Measurements from ENCODE around the gene TAC4. TPM values are rescaled to one million over a fixed set of nuclear protein-coding genes. Genes with fewer than 3 reads are reported as not detected.

The TAC4 gene, protein sequence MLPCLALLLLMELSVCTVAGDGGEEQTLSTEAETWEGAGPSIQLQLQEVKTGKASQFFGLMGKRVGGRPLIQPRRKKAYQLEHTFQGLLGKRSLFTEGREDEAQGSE
- polyA plus RNA-seq (2012; ENCODE audit: low read depth, missing spikeins): not detected

DNA sequence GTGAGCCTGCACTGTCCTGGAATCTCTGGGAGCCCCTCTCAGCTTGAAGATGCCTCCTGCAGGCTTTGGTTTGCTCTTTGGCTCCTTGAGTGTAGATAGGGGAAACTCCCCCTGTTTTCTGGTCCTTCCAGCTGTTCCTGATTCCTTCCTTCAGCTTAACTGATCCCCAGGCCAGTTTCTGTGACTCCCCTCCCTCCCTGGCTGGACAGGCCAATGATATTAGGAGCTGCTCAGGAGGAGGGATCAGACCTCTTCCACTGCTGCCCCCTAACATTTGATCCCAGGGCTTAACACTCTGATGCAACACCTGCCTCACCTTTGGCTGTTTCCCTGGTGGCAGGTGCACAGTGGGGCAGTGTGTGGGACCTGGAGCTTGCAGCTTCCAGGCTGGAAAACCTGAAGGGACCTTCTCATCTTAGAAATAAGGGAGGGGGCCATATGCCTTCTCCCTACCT is at the start of gene TAC4:
TAC4 (minus strand) TSS at position 51 of the 455 bp plus-strand sequence. CDS start 52 bp downstream, outside the sequence.
- no peak for DNase-seq (ENCODE audit: insufficient read length, low spot score)

GRCh38 chr17:49896860-49897259 is 49.0 kb upstream of the TAC4 start:
- no peak for TF ChIP-seq POU2F2 (IDR thresholded peaks at IDR 0.05; ENCODE audit: low read depth, low read length)
- no peak for TF ChIP-seq PAX5 (IDR thresholded peaks at IDR 0.05; ENCODE audit: insufficient read depth, low read length, severe bottlenecking)
- TF ChIP-seq POLR2AphosphoS5 (IDR thresholded peaks at IDR 0.05; ENCODE audit: low read depth, low read length): no peak
- DNase-seq (ENCODE audit: insufficient read length, low spot score) (no peak), FAIRE-seq (no peak)

More for the DNA sequence above, at the start of gene TAC4:
- TF ChIP-seq TAF1 (IDR thresholded peaks at IDR 0.05; ENCODE audit: low read depth, low read length) (no peak), POLR2AphosphoS5 (IDR thresholded peaks at IDR 0.05; ENCODE audit: low read depth, low read length) (no peak)
- no peak for FAIRE-seq

GRCh38 chr17:49896222-49896621 is 48.4 kb upstream of the TAC4 start:
- no peak for DNase-seq (ENCODE audit: insufficient read length, low spot score)
- TF ChIP-seq SPI1 (IDR thresholded peaks at IDR 0.05; ENCODE audit: low read depth, low read length): no peak
- TF ChIP-seq PAX5 (IDR thresholded peaks at IDR 0.05; ENCODE audit: insufficient read depth, low read length, severe bottlenecking): no peak
- no peak for FAIRE-seq

GRCh38 chr17:49895812-49896211 is 47.9 kb upstream of the TAC4 start:
- no peak for TF ChIP-seq POLR2AphosphoS5 (IDR thresholded peaks at IDR 0.05; ENCODE audit: low read depth, low read length)
- TF ChIP-seq PAX5 (IDR thresholded peaks at IDR 0.05; ENCODE audit: insufficient read depth, low read length, severe bottlenecking): no peak
- TF ChIP-seq POLR2A (IDR thresholded peaks at IDR 0.05; ENCODE audit: low read depth, low read length): no peak
- DNase-seq (ENCODE audit: insufficient read length, low spot score) (no peak), FAIRE-seq (no peak)

GRCh38 chr17:49894761-49895160 is 46.9 kb upstream of the TAC4 start:
- DNase-seq (ENCODE audit: insufficient read length, low spot score) (no peak), FAIRE-seq (no peak)
- TF ChIP-seq POLR2AphosphoS5 (IDR thresholded peaks at IDR 0.05; ENCODE audit: low read depth, low read length): no peak
- TF ChIP-seq TAF1 (IDR thresholded peaks at IDR 0.05; ENCODE audit: low read depth, low read length): no peak
- TF ChIP-seq SPI1 (IDR thresholded peaks at IDR 0.05; ENCODE audit: low read depth, low read length): no peak
- TF ChIP-seq POU2F2 (IDR thresholded peaks at IDR 0.05; ENCODE audit: low read depth, low read length): no peak
- TF ChIP-seq POLR2A (IDR thresholded peaks at IDR 0.05; ENCODE audit: low read depth, low read length): no peak
- TF ChIP-seq PAX5 (IDR thresholded peaks at IDR 0.05; ENCODE audit: insufficient read depth, low read length, severe bottlenecking): no peak

DNA sequence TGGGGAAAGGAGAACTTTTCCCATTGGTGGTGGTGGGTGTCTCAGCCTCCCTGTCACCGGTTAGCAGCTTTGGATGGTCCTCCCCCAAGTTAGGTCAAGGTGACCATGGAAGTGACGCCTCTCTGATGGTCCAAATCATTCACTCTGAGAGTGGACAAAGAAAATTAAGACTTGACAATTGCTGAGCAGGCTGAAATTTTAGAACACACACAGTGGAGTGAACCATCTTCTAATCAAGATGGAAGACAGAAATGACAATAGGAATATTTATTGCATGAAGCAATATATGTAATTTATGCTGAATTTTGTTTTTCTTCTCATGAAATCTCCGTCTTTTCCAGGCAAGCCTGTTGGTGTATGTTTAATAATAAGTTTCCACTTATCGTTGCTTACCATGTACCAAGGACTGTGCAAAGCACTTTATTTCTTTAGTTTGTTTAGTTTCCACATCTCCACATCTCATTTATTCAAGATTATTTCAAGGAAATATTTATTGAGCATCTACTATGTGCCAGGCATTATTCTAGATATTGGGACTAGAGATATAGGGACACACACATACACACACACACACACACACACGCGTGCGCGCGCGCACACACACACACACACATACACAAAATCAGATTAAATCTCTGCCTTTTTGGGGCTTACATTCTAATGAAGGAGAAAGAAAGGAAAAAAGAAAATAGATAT is 44.0 kb upstream of the TAC4 start:
- TF ChIP-seq SPI1 (IDR thresholded peaks at IDR 0.05; ENCODE audit: low read depth, low read length) (no peak), POLR2AphosphoS5 (IDR thresholded peaks at IDR 0.05; ENCODE audit: low read depth, low read length) (no peak), POU2F2 (IDR thresholded peaks at IDR 0.05; ENCODE audit: low read depth, low read length) (no peak), PAX5 (IDR thresholded peaks at IDR 0.05; ENCODE audit: insufficient read depth, low read length, severe bottlenecking) (no peak), POLR2A (IDR thresholded peaks at IDR 0.05; ENCODE audit: low read depth, low read length) (no peak), TAF1 (IDR thresholded peaks at IDR 0.05; ENCODE audit: low read depth, low read length) (no peak)
- FAIRE-seq: no peak
- DNase-seq (ENCODE audit: insufficient read length, low spot score): no peak

GRCh38 chr17:49891271-49891670 is 43.4 kb upstream of the TAC4 start:
- FAIRE-seq (no peak), DNase-seq (ENCODE audit: insufficient read length, low spot score) (no peak)
- TF ChIP-seq PAX5 (IDR thresholded peaks at IDR 0.05; ENCODE audit: insufficient read depth, low read length, severe bottlenecking): no peak
- TF ChIP-seq TAF1 (IDR thresholded peaks at IDR 0.05; ENCODE audit: low read depth, low read length): no peak
- no peak for TF ChIP-seq POU2F2 (IDR thresholded peaks at IDR 0.05; ENCODE audit: low read depth, low read length)

DNA sequence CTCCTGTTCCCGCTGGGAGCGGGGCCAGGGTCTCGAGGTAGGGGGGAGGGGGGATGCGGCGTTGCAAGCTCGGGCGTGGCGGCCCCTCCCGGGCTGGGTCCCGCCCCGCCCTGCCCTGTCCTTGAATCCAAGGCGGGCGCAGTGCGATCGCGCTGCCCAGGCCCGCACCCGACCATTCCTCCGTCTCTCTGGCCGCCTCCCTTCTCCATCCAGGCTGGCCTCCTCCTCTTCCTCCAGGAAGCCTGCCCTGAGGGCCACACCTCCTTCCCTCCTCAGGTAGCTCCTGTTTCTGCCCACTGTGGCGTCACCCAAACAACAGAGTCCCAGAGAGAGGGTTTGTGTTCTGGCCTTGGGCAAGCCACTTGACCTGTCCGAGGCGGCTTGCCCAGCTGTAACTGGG is 43.0 kb upstream of the TAC4 start:
- no peak for TF ChIP-seq POLR2A (IDR thresholded peaks at IDR 0.05; ENCODE audit: low read depth, low read length)
- TF ChIP-seq SPI1 (IDR thresholded peaks at IDR 0.05; ENCODE audit: low read depth, low read length): no peak
- no peak for DNase-seq (ENCODE audit: insufficient read length, low spot score)
- FAIRE-seq: no peak

GRCh38 chr17:49890077-49890821 is 42.4 kb upstream of the TAC4 start:
- TF ChIP-seq PAX5 (IDR thresholded peaks at IDR 0.05; ENCODE audit: insufficient read depth, low read length, severe bottlenecking) (no peak), SPI1 (IDR thresholded peaks at IDR 0.05; ENCODE audit: low read depth, low read length) (no peak), TAF1 (IDR thresholded peaks at IDR 0.05; ENCODE audit: low read depth, low read length) (no peak), POLR2AphosphoS5 (IDR thresholded peaks at IDR 0.05; ENCODE audit: low read depth, low read length) (no peak), POU2F2 (IDR thresholded peaks at IDR 0.05; ENCODE audit: low read depth, low read length) (no peak), POLR2A (IDR thresholded peaks at IDR 0.05; ENCODE audit: low read depth, low read length) (no peak)
- no peak for DNase-seq (ENCODE audit: insufficient read length, low spot score)
- no peak for FAIRE-seq

DNA sequence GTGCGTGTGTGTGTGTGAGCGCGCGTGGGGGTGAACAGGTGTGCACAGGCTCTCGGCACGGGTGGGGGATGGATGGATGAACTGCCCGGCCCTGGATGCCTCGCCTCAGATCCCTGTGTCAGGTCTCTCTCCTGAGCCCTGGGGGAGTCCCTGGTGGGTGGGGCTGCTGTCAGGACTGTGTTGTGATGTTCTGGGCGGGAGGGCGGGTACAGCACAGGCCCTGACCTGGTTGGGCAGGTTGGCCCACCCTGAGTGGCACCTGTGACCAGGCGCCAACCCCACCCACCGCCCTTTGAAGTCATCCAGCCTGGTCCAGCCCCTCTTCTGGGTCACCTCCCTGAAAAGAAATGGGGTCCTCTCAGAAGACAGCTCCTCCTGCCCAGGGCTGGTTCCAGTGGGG is 41.6 kb upstream of the TAC4 start:
- no peak for FAIRE-seq

More for the DNA sequence above, 41.6 kb upstream of the TAC4 start:
- TF ChIP-seq POLR2A (IDR thresholded peaks at IDR 0.05; ENCODE audit: low read depth, low read length) (no peak), TAF1 (IDR thresholded peaks at IDR 0.05; ENCODE audit: low read depth, low read length) (no peak), PAX5 (IDR thresholded peaks at IDR 0.05; ENCODE audit: insufficient read depth, low read length, severe bottlenecking) (no peak), SPI1 (IDR thresholded peaks at IDR 0.05; ENCODE audit: low read depth, low read length) (no peak), POU2F2 (IDR thresholded peaks at IDR 0.05; ENCODE audit: low read depth, low read length) (no peak), POLR2AphosphoS5 (IDR thresholded peaks at IDR 0.05; ENCODE audit: low read depth, low read length) (no peak)
- DNase-seq (ENCODE audit: insufficient read length, low spot score): no peak

All from GM12891 (cell line).